H7 (cell line): ENCODE results near the gene RGMB. TPM values are rescaled to one million over a fixed set of nuclear protein-coding genes. Genes with fewer than 3 reads are reported as not detected.

ENCODE experiments used
- DNase-seq: peaks from one replicate; pipeline ENCODE4 v3.0.0; 2012
- H3K27me3 ChIP-seq: 2 replicates; pipeline ENCODE4 v1.6.0; 2011; ENCODE audit warnings: mild to moderate bottlenecking, low read length; ENCODE audit not compliant: control insufficient read depth, insufficient read depth
- H3K36me3 ChIP-seq: replicated peaks from 2 replicates; pipeline ENCODE4 v1.5.1; 2011; ENCODE audit warnings: low read length; ENCODE audit not compliant: control insufficient read depth, insufficient read depth
- H3K4me3 ChIP-seq: 2 replicates; pipeline ENCODE4 v1.5.1; 2011; ENCODE audit warnings: low read depth, mild to moderate bottlenecking, control low read depth, low read length, moderate library complexity; ENCODE audit not compliant: insufficient read depth
- total RNA-seq: library from RNA; depleted of rRNA; stranded (reverse); fragments of >200 nt; shearing (Covaris generic); gene quantifications from 2 replicates; pipeline ENCODE4 v1.2.3, GENCODE V29; 2014

Gene RGMB
- total RNA-seq, 1 experiment from 2014 or later = 31.8 TPM

DNA sequence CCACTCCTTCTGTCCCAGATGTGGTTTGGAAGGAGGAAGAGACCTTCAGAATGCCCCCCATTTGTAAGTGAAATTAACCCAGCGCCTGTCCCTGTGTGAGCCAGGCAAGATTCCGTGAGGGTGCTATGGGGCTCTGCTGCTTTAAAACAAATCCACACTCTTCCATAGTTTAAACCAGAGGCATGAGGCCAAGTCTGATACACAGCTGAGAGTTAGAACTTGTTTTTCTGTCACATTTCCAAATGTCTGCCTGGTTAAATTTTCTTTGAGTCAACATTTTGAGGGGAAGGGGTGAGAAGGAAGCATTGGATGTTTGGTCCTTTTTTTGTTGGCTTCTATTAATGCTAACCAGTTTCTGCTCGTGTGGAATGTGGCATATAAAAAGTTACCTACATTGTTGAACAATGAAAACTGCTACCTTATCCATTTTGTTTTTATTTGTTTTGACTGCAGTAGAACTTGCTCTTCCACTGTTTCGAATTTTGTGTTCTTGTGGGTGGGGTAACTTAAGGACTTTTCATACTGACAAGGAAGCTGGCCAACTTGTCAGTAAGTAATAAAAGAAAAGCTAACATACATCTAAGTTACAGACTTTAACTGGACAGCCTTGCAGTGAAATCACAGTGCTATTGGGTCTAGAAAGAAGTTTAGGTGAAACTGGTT is 12.9 kb downstream of the RGMB start:
- Histone ChIP-seq H3K36me3 (peaks cover 7% of the 10 kb centered on the region), H3K27me3 (no peaks in the 10 kb centered on the region), H3K4me3 (no peak overlapping the region)
- DNase-seq = no peak

DNA sequence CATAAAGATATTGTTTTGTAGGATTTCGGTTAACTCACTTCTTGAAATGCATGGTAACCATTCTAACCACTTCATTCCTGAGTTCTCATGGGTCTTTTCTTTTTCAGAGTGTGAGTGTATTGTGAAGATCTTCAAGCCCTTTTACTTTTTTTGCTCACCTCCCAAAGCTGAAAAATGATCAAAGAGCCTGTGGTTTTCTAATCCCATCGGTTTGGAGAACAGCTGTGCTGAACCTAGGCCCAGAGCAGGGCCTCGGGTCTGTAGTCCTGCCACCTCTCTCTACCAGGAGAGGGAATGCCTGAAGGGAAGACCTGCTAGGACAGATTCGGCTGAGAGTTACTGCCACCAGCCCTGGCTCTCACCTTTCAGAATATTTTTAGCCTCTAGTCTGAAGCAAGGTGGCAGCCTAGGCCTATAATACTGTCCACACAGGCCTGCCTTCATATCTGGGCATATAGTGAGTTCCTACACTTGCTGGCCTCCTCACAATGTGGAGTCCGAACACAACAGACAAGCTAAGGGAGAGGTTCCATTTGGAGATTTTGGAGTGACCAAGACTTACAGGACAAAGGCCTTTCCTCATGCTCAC is 13.8 kb downstream of the RGMB start:
- no peaks in the 10 kb centered on the region for H3K27me3 ChIP-seq
- DNase-seq = no peak
- H3K36me3 ChIP-seq = peaks cover 5% of the 10 kb centered on the region

GRCh38 chr5:98789029-98789428 is 15.6 kb downstream of the RGMB start:
- no peak overlapping the region for H3K4me3 ChIP-seq
- peaks cover 5% of the 10 kb centered on the region for H3K36me3 ChIP-seq

More for the DNA sequence above, 13.8 kb downstream of the RGMB start:
- H3K4me3 ChIP-seq = no peak overlapping the region

GRCh38 chr5:98791001-98791519 is 17.6 kb downstream of the RGMB start:
- no peak overlapping the region for H3K4me3 ChIP-seq
- peaks cover 5% of the 10 kb centered on the region for H3K36me3 ChIP-seq
- no peaks in the 10 kb centered on the region for H3K27me3 ChIP-seq
- no peak for DNase-seq

More at GRCh38 chr5:98789029-98789428, 15.6 kb downstream of the RGMB start:
- DNase-seq = no peak
- no peaks in the 10 kb centered on the region for H3K27me3 ChIP-seq

- peaks cover 5% of the 10 kb centered on the region for H3K36me3 ChIP-seq
These were observed 18.6 kb downstream of the RGMB start for GRCh38 chr5:98791898-98792580.

GRCh38 chr5:98793223-98793622 is 19.8 kb downstream of the RGMB start:
- H3K4me3 ChIP-seq = no peak overlapping the region
- H3K27me3 ChIP-seq = no peaks in the 10 kb centered on the region
- H3K36me3 ChIP-seq = peaks cover 2% of the 10 kb centered on the region
- DNase-seq = no peak

More at GRCh38 chr5:98791898-98792580, 18.6 kb downstream of the RGMB start:
- no peak overlapping the region for H3K4me3 ChIP-seq
- no peaks in the 10 kb centered on the region for H3K27me3 ChIP-seq
- no peak for DNase-seq

- no peaks in the 10 kb centered on the region for H3K27me3 ChIP-seq
- no peak for DNase-seq
- H3K36me3 ChIP-seq = peaks cover 2% of the 10 kb centered on the region
These were observed 20.5 kb downstream of the RGMB start for GRCh38 chr5:98794001-98794400.

GRCh38 chr5:98794414-98795080 is 21.1 kb downstream of the RGMB start:
- H3K36me3 ChIP-seq = peaks cover 2% of the 10 kb centered on the region
- DNase-seq = no peak

More at GRCh38 chr5:98794001-98794400, 20.5 kb downstream of the RGMB start:
- no peak overlapping the region for H3K4me3 ChIP-seq

DNA sequence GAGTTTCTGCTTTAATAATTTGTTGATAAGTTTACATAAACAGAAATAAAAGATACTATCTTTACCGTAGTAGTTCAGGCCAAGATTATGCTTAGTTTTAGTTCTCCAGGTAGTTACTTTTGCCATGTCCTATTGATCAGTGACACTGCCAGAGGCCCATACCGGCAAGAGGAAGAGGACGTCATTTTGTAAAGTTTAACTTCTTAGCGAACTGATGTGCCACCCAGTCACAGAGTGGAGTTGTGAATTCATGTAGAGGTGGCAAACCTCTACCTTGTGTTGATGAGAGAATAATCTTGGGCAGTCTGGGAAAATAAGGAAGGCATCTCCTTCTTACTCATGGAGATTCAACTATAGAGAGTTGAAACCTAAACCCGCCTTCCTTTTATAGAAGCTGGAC is 21.8 kb downstream of the RGMB start:
- no peak overlapping the region for H3K4me3 ChIP-seq
- no peaks in the 10 kb centered on the region for H3K27me3 ChIP-seq
- peaks cover 2% of the 10 kb centered on the region for H3K36me3 ChIP-seq
- DNase-seq = no peak

More at GRCh38 chr5:98794414-98795080, 21.1 kb downstream of the RGMB start:
- H3K4me3 ChIP-seq = no peak overlapping the region
- no peaks in the 10 kb centered on the region for H3K27me3 ChIP-seq

- peak; percentile 73 for DNase-seq
- no peaks in the 10 kb centered on the region for H3K27me3 ChIP-seq
- H3K4me3 ChIP-seq = no peak overlapping the region
- peaks cover 2% of the 10 kb centered on the region for H3K36me3 ChIP-seq
These were observed 22.9 kb downstream of the RGMB start for GRCh38 chr5:98796197-98796972.

GRCh38 chr5:98798371-98798770 is 24.9 kb downstream of the RGMB start:
- H3K4me3 ChIP-seq = no peak overlapping the region
- no peak for DNase-seq
- H3K27me3 ChIP-seq = no peaks in the 10 kb centered on the region
- H3K36me3 ChIP-seq = peaks cover 1% of the 10 kb centered on the region

DNA sequence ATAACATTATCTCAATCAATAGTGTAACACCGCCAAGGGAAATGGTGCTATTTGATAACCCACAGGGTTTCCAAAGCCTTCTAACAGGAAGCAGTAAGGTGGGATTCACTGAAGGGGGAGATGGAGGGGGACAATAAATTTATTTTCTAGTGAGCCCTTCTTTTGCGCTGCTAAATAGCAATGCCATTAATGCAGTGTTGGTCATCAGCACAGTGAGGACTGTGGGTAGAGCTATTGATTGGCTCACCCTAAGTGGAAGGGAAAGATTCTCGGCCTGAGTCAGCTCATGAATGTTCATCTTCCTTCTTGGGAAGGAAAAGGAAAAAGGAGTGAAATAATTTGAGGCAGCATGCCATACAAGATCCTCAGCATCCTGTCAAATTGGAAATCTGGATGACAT is 25.4 kb downstream of the RGMB start:
- H3K27me3 ChIP-seq = no peaks in the 10 kb centered on the region
- no peak for DNase-seq

DNA sequence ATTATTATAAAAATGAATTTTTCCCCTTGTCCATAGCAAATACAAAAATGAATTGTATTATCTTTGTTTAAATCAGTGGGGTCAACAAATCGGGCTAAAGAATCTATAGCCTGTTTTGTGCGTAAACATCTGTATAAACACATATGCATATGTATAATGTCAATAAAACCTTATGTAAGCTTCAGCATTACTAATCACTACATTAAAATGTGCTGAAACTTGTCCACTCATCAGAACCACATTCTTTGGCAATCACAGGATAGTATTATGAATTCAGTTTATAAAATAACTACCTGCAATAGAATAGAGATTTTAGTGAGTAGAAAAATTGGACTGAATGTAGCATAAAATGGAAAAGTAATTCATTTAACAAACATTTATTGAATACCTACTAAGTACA is 30.6 kb downstream of the RGMB start:
- H3K4me3 ChIP-seq = no peak overlapping the region
- no peak for DNase-seq
- no peaks in the 10 kb centered on the region for H3K36me3 ChIP-seq
- no peaks in the 10 kb centered on the region for H3K27me3 ChIP-seq

More for the DNA sequence above, 25.4 kb downstream of the RGMB start:
- no peaks in the 10 kb centered on the region for H3K36me3 ChIP-seq
- H3K4me3 ChIP-seq = no peak overlapping the region

DNA sequence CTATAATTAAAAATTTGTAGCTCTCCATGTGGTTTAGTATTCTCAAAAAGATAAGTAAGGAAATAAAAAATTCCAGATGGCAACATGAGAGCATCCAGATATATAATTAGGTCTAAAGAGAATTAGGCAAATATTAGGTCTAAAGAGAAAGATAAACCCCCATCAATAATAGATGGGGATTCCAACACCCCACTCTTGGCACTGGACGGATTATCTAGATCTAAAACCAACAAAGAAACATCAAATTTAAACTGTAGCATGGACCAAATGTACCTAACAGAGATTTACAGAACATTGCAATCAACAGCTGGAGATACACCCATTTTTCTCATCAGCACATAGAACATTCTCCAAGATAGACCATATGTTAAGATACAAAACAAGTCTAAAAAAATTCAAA is 31.6 kb downstream of the RGMB start:
- no peak overlapping the region for H3K4me3 ChIP-seq
- no peaks in the 10 kb centered on the region for H3K36me3 ChIP-seq
- no peaks in the 10 kb centered on the region for H3K27me3 ChIP-seq
- no peak for DNase-seq
